HG03045 (cell line): ENCODE results near the gene CEP128.

Source experiments
- ATAC-seq: cut with Tn5 transposase; IDR thresholded peaks from one replicate; pipeline ENCODE4 v1.9.1; 2021; ENCODE audit warnings: mild to moderate bottlenecking, moderate library complexity; ENCODE audit not compliant: unreplicated experiment

CEP128 gene

DNA sequence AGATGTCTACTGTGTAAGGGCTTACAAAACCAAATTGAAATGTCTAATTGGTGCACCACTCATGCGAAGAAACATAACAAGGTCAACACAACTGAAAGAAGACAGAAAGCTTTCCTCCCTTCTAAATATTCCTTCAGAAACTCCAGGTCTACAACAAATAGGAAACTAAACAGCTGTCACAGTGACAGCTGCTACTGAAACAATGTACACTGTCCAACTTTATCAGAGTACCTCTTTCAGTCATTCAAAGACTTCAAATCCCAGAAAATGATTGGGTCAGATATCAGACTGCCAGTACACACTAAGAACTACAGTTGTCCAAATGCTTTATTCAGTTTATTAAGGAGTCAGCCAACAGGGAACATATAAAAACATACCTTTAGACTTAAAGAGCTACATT is 35.2 kb downstream of the CEP128 start:
- ATAC-seq = no peak

DNA sequence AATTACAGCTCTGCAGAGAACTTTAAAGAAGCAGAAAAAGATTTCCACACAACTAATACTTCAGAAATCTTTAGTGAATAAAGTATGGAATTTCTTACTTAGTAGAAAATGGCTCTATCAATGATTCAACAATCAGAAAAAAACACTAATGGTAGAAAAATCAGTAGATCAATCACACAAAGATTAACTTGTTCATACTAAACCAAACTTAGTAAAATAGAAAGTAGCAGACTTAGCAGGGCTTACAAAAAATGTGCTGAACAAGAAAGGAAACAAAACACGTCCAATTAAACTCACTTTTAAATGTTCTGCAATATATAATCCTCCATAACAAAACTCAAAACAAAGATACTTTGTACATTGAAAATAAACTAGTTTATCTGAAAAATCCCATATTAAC is 38.9 kb downstream of the CEP128 start:
- no peak for ATAC-seq

DNA sequence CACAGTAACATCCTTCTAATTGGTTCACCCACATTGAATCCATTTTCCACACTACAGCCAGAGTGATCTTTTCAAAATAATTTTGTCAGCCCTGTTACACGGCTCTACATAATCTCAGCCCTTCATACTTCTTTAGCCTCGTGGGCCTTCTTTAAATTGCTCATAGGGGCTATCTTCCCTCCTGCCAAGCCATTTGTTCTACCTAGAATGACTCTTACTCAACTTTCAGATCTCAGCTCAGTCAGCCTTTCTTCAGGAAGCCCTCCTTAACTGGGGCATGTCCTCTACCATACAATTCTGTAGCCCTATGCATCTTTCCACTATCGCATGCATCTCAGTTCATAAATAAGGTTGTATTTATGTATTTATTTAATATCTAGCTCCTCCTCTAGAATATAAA is 39.7 kb downstream of the CEP128 start:
- ATAC-seq = no peak

DNA sequence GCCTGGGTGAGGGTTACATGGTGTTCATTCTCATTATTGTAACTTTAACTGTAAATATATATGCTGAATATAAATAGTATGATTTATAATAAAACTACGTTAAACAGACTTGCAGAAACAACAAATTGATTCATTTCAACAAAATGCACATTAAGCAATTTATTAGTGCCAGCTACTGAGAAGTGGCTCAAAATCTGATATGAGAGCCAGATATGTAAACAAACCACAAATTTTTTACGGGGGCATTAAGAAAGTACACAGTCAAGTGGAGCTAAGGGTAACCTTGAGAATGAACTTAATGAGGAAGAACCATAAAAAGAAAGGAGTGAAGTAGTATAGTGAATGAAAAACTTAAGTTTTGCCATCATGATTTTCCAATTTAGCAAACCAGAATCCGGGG is 40.3 kb downstream of the CEP128 start:
- ATAC-seq = no peak

DNA sequence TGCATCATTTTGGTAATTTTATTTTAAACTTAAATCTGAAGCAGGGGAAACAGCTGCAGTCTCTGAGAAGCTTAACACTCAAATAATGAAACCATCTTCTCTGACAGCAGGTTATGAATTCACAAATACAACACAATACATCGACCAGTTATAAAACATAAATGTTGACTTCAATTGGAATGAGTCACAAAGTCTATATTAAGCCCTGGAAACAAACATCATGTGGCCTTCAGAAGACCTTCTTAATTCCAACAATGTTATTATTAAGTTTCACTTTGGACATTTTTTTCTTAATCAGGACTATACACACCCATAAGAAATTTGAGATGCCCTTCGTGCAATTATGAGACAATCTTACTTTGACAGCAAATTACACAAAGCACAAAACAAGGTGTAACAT is 68.9 kb downstream of the CEP128 start:
- ATAC-seq = no peak

DNA sequence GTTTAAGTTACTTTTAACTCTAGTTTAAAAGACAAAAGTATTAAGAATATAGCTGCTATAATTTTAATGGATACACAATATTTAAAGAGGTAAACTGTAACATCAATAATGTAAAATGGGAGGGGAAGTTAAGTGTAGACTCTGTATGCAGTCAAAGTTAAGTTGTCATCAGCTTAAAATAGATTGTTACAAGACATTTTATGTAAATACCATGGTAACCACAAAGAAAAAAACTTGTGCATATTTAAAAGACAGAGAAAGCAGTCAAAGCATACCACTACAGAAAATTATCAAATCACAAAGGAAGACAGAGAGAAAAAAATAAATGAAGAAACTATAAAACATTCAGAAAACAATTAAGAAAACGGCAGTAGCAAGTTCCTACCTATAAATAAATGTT is 73.3 kb downstream of the CEP128 start:
- no peak for ATAC-seq

DNA sequence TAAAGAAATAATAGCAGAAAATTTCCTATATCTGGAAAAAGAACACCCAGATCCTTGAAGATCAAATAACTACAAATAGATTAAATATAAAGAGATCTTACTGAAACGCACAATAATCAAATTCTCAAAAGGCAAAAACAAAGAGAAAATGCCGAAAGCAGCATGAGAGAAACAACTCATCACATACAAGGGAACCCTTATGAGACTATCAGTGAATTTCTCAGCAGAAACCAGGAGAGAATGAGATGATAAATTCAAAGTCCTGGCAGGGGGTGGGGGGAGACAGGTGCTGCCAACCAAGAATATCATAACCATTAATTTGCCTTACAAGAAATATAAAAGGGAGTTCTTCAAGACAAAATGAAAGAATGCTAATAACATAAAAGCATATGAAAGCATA is 73.7 kb downstream of the CEP128 start:
- ATAC-seq = no peak

DNA sequence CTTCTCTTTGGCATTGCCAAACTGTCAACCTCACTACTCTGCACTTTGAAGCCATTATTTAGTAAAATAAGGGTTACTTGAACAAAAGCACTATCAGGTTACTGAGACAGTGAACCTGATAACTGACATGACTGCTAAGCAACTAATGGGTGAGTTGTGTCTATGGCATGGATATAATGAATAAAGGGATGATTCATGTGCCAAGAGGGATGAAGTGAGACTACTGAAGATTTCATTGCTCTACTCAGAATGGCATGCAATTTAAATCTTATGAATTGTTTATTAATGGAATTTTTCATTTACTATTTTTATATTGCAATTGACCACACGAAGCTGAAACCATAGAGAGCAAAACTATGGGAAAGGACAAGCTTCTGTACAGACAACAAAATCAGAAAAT is 74.4 kb downstream of the CEP128 start:
- ATAC-seq = no peak

DNA sequence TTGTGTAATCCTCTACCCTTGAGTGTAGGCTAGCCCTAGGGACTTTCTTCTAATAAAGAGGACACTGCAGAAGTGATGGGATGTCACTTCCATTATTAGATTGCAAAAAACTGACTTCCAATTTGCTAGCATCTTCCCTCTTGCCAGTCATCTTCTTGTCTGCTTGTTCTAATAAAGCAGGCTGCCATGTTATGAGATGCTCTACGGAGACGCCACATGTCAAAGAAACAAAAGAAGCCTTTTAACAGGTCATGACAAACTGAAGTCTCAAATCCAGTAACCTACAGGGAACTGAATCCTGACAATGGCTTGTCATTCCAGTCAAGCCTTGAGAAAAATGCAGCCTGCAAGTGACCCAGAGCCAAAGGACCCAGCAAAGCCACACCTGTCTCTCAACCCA is 76.0 kb downstream of the CEP128 start:
- no peak for ATAC-seq

DNA sequence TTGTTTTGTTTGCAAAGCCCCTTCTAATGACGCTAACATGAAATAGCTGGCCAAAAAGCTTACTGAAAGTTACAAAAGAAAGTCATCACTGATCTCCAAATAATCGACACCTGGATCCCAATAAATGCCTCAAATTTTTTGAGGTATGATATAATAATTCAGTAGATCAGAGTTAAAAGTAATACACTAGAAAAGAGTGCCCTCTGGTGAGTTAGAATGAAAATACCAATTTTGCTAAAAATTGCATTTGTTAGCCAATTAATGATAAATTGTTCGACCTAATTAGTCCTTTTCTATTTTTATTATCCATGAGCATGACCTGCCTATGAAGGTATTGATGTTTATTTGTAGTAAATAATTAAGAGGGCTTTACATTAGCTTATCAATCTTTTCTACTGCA is 78.6 kb downstream of the CEP128 start:
- ATAC-seq = no peak

DNA sequence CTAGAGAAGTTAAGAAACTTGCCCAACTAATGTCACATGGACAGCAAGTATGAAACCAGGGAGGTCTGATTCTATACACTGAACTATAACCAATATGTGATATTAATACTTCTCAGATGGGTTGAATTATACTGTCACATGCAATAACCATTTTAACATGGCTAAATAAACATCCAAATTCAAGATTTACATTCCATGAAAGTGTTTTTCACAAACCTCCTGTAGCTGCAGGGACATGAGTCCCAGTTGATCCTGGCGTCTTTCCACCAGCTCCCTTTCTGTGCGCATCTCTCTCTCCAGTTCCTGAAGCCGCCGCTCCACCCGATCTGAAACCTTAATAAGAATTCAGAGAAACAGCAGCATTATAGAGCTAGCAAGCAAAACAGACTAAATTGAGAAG is 79.0 kb downstream of the CEP128 start:
- ATAC-seq = no peak

DNA sequence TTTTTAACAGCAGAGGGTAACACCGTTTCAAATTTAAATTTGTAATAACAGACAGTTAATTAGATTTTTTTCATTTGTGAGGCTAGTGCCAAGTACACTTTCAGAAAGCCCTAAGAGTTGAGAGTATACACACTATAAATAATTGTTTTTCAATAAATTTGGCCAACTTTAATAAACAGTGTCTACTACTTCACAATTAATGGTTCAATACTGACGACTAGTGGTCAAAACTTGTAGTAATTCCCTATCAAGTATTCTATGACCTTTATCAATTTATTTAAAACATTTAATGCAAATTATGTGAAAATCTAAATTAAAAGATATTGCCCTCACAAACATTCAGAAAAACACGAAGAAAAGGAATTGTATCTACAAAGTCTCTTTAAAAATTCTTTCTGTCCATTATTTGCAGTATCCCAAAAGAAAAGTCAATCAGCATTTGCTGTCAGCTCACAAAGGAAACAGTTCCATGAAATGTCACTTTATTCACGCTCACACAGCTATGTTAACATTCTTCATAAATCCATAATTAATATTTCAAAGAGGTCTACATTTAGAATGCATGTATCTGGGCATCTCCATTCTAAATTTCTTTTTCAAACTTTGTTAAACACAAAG is 91.2 kb downstream of the CEP128 start:
- ATAC-seq = no peak

DNA sequence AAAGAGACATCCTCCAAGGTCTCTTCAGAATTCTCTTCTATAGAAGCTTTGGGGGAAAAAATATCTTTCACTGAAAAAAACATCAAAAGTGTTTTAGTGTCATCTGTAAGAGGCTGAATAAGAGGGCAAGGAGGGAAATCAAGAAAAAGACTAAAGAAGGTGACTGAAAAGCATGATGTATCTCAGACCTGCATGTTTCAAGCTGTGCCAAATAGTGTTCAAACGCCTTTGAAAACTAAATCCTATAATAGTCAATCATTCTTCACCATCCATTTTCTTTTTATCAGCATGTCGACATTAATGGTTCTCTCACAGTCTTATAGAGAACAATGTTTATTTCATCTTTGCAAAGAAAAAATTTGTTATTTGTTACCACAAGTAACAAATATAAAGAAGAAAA is 94.5 kb downstream of the CEP128 start:
- no peak for ATAC-seq

DNA sequence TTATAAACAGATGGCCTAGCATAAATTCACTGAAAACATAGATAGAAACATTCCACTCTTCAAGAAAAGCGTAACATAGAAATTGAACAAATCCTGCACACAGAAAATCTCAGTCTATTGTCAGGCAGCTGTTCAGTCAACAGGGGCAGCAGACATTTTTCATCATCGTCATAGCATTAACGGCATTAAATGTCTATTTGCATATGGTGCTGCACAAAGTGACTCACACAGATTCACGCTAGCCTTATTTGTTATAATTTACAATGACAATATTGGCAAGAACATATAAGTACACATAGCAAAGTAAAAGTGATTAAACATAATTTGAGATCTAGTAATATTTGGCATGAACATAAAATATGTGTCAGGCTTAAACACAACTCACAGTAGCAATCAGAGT is 95.7 kb downstream of the CEP128 start:
- no peak for ATAC-seq

DNA sequence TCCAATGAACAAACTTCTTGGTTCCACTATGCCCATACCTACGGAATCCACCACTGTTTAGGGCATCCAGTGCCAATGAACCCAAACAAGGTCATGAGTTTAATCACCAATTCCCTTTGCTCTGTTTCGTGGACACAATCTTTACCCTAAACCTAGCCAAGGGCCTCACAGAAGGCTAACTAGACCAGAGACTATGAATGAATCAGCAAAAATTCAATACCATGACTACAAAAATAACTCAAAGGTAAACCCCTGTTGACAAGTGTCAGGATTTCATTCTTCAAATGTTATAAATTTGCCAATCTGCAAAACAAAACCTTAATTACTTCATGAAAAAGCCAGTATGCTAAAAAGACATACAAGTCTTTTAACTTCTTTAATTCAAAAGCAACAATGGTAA is 96.7 kb downstream of the CEP128 start:
- no peak for ATAC-seq

DNA sequence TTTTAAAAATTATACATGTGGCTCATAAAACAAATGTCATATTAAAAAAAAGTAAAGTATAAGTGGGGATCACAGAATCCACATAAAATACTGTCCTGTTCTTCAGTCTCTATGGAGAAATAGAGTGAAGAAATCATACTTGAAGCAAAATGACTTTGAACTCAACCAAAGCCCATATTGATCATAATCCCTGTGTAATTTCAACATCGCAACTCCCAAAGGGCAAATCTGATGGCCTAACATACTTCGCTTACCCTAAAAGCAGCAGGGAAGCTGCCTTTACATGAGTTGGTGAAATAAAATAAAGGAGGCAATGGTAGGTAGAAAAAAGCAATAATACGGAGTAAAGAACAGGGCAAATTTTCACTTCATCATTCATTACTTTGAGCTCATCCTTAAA is 101.8 kb downstream of the CEP128 start:
- ATAC-seq = no peak

DNA sequence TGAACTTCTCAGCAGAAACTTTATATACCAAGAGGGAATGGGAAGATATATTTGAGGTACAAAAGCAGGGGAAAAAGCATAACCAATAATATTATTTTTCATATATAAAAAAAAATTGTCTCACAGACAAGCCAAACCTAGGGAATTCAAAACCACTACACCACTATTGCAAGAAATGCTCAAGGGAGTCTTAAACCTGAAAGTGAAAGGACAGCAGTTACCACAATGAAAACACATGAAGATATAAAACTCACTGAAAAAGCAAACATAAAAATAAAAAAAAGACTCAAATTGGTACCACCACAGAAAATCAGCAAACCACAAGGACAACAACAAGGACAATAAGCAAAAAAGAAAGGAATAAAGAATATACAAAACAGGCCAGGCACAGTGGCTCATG is 131.9 kb downstream of the CEP128 start:
- ATAC-seq = no peak

DNA sequence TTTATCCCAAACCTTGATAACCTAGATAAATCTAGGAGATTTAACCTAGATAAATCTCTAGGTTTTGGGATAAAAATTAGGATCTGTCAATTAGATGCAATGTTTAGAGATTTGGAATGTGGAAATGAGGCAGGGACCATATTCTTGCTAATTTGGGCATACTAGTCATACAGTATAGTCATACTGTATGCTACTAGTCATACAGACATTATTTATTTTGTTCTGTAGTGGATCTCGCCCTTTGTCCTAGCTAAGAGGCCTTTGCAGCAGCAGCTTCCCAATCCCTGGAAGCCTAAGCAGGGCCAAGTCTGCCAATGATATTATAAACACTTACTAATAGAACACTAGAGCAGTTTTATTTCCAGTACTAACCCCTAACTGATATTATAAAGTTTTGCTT is 136.4 kb downstream of the CEP128 start:
- no peak for ATAC-seq

DNA sequence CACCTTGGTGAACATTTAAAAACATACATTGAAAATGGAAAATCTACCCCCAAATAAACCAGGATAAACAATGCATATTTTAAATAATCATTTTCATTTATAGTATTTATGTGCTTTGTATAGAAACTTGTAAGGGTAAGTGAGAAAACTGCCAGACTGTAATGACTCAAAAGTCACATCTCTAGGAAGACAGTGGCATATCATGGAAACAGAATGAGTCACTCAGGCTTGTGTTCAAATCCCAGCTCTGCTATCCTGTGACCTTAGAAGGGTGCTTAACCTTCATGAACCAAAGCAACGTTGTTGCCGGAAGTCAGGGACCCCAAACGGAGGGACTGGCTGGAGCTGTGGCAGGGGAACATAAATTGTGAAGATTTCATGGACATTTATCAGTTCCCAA is 142.7 kb downstream of the CEP128 start:
- ATAC-seq = no peak

DNA sequence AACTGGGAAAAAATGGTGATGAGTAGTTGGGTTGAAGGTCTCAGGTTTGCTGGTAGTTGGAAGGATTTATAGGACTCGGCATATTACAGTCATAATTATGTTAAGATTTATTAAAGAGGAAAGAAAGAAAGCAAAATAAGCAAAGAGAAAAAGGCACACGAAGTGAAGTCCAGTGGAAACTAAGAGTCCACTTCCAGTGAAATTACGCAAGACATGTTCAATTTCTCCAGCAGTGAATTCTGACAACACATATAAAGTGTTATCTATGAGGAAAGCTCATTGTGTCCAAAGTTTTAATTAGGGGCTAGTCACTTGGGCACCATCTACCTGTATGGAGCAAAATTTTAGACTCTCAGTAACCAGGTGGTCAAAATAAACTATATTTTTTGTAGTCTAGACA is 143.3 kb downstream of the CEP128 start:
- ATAC-seq = no peak

DNA sequence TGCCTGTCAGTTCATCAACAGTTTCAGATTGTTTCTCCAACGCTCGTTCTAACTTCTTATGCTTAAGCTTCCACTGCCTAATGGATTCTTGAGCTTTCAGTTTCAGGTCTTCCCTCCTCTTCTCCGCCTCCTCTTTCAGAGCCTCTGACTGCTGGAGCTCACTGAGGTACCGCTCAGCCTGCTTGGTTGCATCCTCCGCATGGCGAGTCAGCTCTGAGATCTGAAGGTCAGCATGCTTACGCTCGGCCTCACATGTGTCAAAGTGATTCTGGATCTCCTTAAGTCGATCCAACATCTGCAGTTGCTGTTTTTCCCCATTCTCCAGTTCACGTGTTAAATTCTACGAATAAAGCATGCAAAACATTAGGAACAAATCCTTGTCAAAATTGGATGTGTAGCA is 148.8 kb downstream of the CEP128 start:
- ATAC-seq = no peak

DNA sequence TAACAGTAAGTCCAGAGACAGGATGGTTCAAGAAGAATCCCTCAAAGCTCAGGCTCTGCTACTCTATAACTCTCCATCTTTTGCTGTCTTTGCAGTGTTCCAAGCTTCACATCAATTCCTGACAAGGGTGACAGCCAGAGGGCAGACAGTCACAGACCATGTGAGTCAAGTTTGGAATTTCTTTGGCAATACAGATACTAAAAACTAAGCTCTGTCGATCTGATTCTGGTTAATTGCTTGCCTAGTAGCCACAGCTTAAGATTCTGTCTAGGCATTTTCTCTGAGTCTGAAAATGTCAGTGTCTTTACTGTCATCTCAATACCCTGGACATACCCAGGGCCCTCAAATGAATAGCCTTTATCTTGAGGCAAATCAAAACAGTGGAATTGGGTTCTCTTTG is 153.7 kb downstream of the CEP128 start:
- ATAC-seq = no peak

DNA sequence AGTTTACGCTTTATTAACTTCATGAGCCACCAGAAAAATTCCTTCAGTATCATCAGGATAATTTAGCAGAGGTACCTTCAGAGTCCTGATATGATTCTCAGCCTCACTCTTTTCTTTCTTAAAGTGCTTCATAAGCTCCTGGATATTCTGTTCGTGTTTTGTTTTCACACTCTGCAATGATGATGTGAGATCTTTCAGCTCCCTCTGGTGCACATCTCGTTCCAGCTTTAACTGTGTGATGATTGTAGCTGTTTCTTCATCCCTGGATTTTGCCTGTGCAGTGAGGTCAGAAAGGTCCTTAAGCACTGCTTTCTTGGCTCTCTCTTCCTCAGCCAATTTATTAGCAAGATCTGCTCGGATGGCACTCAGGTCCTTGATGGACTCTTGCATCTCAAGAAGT is 156.7 kb downstream of the CEP128 start:
- ATAC-seq = no peak

DNA sequence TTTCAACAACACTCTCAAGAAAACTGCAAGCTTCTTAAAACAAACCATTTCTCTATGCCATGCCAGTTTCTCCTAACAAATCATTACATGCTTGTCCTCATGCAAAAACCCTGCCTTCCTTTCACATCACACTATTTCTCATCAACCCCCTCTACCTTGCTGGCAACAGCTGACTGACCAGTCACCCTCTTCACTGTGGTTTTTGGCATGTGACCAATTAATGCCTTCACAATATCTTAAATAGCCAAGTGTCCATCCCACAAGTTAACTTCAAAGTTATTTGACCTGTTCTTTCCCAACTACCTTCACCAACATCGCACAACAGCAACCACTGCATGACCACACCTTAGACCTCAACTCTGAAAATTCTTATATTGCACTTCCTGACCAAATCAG is 159.6 kb downstream of the CEP128 start:
- ATAC-seq = no peak
